Thyroid gland (tissue), 4 donors: ENCODE data around the gene CHL1.

Source experiments
- POLR2A ChIP-seq, 2 donors: fragments of 450-650 bp; IDR thresholded peaks; one replicate each; pipeline ENCODE4 v1.6.1; 2017; ENCODE audit warnings: antibody characterized with exemption in 2 of 2, mild to moderate bottlenecking in 2 of 2, moderate library complexity in 1 of 2
- TF ChIP-seq, protein P1 (sequence below), 6 experiments: fragments of 200-600 bp in 3 of 6; fragments of 450-650 bp in 3 of 6; sonication (generic) in 3 of 6; IDR thresholded peaks; one replicate each; pipeline ENCODE4 v1.5.1; 2016 to 2019; ENCODE audit warnings: antibody characterized with exemption in 6 of 6, mild to moderate bottlenecking in 2 of 6, inconsistent platforms in 1 of 6, moderate library complexity in 1 of 6

GRCh38 chr3:247916-248315 is 51.4 kb downstream of the CHL1 start:
- TF ChIP-seq, protein P1, sequence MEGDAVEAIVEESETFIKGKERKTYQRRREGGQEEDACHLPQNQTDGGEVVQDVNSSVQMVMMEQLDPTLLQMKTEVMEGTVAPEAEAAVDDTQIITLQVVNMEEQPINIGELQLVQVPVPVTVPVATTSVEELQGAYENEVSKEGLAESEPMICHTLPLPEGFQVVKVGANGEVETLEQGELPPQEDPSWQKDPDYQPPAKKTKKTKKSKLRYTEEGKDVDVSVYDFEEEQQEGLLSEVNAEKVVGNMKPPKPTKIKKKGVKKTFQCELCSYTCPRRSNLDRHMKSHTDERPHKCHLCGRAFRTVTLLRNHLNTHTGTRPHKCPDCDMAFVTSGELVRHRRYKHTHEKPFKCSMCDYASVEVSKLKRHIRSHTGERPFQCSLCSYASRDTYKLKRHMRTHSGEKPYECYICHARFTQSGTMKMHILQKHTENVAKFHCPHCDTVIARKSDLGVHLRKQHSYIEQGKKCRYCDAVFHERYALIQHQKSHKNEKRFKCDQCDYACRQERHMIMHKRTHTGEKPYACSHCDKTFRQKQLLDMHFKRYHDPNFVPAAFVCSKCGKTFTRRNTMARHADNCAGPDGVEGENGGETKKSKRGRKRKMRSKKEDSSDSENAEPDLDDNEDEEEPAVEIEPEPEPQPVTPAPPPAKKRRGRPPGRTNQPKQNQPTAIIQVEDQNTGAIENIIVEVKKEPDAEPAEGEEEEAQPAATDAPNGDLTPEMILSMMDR (IDR thresholded peaks at IDR 0.05) = no peak
- TF ChIP-seq POLR2A (IDR thresholded peaks at IDR 0.05) = no peak
